Measurements from ENCODE around the gene RANBP10.

DNA sequence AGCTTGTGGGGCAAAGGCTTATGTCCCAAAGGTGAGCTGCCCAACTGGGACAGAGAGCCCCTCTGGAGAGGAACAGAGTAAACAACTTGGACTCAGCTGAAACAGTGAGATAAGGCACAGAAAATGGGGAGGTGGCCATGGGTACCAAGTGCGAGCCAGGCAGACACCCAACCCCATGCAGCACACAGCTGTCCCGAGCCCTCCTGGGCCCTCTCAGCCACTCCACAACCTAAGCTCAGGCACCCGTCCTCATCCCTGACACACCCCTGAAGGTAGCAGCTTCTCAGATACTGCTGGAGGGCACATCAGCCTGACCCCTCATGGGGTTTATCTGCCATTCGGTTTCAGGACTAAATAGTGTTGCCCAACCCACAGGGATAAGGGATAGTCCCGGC, 82.5 kb downstream of the RANBP10 start:
- no peak for TF ChIP-seq CTCF (IDR thresholded peaks at IDR 0.05)
- no peak for TF ChIP-seq REST (IDR thresholded peaks at IDR 0.05; ENCODE audit: insufficient read depth in 1 of 2, low read depth in 2 of 2, low read length in 1 of 2)
- TF ChIP-seq SIN3A (IDR thresholded peaks at IDR 0.05; ENCODE audit: borderline replicate concordance, insufficient read depth, low read depth, low read length) = no peak
- TF ChIP-seq POLR2AphosphoS5 (IDR thresholded peaks at IDR 0.05; ENCODE audit: low read depth, low read length) = no peak
- TF ChIP-seq TCF7L2 (IDR thresholded peaks at IDR 0.05; ENCODE audit: low read depth, low read length) = no peak
